GM21367 (cell line): ENCODE data around the gene ZNRF3.
A peak's percentile ranks its signal among the peaks of the same experiment; 100 is the strongest.

ENCODE experiments used
- ATAC-seq: cut with Tn5 transposase; IDR thresholded peaks from one replicate; pipeline ENCODE4 v1.9.1; 2021; ENCODE audit not compliant: unreplicated experiment

Gene ZNRF3

GRCh38 chr22:29055192-29055830 is 171.9 kb downstream of the ZNRF3 start:
- no peak for ATAC-seq

- ATAC-seq: no peak
Measured at GRCh38 chr22:29056472-29056871, 173.1 kb downstream of the ZNRF3 start.

DNA sequence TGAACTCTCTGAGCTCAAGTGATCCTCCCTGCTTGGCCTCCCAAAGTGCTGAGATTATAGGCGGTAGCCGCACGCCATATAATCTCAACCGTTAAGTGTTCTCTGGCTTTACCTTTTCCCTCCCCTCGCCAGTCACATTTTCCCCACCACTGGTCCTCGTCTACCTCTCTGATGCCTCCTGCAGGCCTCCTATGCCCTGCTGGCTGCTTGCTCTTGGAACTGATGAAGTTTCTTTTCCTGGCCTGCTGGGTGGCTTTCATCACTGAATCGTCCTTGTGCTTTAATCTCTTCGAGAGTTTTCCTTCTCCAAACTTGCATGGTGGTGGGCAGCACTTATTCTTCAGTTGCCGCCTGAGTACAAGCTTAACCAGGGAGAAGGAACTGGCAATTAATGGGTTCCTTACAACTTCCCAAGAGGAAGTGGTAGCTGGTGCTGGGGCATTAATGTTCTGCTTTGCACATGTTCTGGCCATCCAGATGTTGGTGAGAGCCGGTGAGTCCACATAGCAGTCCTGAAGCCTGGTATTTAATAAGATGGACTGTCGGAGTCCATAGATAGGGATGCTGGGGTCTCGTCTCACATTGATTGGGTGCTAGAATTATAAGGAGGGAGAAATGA is 177.0 kb downstream of the ZNRF3 start:
- no peak for ATAC-seq

DNA sequence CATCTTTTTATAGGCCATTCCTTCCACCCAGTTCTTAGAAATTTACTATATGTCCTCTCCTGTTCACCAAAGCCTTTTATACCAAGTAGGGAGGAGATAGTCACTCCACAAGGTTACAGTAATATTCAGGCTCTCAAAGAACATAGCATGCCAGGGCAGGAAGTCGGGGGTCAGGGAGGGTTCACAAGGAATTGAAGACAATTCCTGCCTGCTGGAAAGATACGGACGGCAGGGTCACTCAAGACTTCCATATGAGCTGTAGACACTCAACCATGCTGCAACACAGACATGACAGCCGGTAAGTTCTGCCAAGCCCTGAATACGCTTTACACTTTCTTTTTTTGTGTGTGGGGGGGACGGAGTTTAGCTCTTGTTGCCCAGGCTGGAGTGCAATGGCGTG is 177.6 kb downstream of the ZNRF3 start:
- no peak for ATAC-seq

DNA sequence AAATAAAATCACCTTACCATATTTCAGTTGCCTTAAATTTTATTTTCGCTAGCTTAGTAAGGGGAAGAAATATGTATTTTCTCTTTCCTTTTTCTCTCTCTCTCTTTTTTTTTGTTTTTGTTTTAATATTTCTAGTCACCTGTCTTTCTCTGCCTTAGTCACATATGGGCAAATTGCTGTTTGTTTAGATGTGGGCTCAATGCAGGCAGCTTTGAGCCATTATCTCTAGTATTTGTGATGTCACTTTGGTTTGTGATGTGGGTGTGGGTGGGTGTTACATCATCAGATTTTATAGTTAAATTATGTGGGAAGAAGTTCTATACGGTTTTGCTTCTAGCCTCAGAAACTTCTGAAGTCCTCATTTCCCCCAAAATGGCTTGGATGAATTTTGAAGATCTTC is 178.4 kb downstream of the ZNRF3 start, which contains the start of gene C22orf31:
Gene C22orf31 (minus strand): TSS at position 59 of the 400 bp plus-strand sequence. CDS start 39 bp downstream, at position 20.
- ATAC-seq: no peak

- no peak for ATAC-seq
Measured at GRCh38 chr22:29062286-29062821, 179.0 kb downstream of the ZNRF3 start.

DNA sequence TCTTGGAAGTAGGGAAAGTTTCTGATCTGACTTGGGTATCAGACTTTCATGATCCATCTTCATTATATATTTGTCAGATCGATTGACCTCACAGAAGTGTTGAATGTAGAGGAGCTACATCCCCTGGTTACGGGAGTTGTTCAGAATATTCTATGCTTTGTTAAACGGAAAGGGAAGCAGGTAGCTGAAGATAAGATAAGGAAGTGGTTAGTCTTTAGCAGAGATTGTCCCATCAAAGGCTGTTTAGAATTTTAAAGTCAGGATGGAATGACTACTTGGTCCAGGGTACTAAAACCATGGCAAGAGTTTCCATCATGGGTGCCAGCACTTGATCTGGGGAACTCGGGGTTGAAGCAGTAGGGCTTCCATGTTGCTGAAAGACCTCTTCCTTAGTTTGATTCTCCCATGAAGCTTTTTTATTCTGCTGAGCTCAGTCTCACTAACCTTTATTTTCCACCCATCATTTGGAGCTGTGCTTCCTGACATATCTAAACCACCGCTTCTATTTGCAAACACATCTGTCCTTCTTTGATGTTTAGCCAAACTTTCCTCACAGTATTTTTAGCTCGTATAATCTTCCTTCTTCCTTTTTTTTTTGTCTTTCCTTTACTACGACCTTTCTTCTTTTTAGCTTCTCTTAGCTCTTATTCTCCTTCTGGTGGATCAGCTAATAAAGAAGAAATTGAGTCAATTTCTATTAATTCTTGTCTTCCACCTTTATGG is 182.3 kb downstream of the ZNRF3 start:
- no peak for ATAC-seq

GRCh38 chr22:29069463-29069862 is 186.1 kb downstream of the ZNRF3 start:
- ATAC-seq: no peak

GRCh38 chr22:29070490-29070889 is 187.1 kb downstream of the ZNRF3 start:
- no peak for ATAC-seq

DNA sequence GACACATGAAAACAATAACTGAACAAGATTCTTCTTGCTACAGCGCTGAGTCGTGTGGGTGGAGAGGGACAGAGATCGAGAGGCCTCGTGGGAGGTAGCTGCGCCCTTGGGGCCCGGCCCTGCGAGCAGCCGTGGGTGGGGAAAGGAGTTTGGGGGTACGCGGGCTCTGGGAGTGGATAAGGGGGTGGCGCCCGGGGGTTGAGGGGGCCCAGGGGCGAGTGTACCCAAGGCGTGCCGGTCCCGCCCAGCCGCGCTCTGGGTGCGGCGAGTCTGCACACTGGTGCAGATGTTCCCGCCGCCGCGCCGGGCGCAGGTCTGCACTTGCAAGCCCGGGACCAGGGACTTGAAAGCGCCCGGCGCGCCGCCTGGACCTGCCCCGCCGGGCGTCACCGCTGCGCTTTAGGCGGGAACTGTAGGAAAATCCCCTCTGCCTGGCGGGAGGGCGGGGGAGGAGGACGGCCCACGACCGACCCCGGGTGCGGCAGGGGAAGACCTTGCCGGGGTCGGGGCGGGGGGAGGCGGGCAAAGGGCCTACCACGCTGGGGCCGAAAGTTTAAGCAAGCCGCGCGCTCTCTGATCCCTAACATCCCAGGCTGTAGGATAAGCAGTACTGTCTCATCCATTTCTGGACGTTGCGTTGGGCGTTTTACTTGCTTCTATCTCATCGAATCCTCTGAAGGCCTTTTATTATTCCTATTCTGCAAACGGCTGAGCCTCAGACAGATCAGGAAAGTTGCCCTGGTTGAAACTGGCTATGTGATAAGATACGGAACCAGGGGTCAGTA is 188.1 kb downstream of the ZNRF3 start:
- ATAC-seq: no peak

- ATAC-seq: peak; percentile 75
Measured at GRCh38 chr22:29072193-29072978, 189.0 kb downstream of the ZNRF3 start.

DNA sequence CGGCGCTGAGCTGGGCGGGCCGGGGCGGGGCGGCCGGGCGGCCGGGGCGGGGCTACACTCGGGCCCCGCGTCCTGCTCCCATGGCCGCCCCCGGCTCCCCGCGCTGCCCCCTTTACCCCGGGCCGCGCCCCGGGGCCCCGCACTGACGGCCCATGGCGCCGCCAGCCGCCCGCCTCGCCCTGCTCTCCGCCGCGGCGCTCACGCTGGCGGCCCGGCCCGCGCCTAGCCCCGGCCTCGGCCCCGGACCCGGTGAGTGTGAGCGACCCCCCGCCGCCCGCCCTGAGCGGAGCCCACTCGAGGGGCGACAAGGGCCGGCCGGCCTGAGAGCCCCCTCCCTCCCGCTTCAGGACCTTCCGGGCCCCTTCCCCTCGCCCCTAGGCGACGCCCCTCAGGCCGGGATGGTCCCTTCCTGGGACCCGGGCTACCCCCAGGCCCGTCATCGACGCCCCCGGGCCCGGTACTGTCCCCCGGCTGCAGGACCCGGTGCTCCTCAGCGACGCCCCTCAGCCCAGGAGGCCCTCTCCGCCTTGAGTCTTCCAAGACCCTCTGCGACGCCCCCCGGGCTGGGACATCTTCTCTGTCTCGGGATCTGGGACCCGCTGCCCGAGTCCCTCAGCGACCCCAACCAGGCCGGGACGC is 189.7 kb downstream of the ZNRF3 start, which contains the start of gene KREMEN1:
Gene KREMEN1 (plus strand): TSS at position 57 of the 639 bp plus-strand sequence. CDS start 96 bp downstream, at position 153.
- no peak for ATAC-seq

DNA sequence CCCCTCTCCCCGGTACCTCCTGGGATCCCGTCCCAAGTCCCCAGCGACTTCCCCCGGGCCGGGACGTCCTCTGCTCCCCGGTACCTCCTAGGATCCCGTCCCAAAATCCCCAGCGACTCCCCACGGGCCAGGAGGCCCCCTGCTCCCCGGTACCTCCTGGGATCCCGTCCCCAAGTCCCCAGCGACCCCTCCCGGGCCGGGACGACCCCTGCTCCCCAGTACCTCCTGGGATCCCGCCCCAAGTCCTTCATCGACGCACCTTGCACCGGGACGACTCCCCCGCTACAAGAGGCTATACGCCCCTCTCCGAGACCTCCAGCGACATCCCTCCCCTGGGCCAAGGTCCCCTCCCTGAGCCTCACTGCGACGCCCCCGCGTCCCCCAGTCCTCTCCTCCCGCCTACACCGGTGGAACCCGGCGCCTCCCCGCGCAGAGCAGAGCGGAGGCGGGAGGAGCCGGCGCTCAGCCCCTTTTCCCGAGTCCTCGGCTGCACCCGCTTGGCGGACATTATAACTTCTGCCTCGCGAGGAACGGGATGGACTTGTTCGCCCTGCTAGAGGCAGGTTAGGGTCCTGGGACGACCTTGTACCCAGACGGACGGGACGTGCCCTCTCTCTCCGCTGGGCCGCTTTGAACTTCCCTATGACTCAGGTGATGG is 190.4 kb downstream of the ZNRF3 start:
- no peak for ATAC-seq

GRCh38 chr22:29074276-29074772 is 191.0 kb downstream of the ZNRF3 start:
- no peak for ATAC-seq

DNA sequence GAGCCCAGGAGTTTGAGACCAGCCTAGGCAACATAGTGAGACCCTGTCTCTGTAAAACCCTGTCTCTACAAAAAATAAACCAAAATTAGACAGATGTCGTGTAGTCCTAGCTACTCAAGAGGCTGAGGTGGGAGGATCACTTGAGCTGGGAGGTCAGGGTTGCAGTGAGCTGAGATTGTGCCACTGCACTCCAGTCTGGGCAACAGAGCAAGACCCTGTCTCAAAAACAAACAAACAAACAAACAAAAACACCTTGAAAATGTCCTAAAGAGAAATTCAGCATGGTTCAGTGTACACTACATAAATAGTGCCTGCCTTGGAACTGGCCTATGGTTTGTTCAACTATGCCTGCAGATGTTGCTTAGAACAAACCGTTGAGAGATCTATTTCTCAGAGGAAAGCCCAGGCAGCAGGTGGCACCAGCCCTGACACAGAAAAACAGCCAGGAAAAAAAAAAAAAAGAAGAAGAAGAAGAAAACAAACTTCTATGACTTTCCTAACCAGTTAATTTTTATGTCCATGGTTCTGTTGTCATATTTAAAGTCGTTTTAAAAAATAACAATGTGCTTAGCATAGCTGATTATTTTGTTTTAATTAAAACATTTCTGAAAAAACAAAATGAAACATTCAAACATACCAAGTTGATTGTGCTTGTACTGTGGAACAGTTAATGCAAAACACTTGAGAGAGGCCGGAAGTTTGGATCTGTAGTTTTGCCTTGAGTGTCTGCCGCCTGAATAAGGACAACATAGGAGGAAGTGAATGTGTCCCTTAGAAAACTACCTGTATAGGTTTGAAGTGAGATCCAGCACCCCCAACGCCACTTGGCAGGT is 194.9 kb downstream of the ZNRF3 start:
- ATAC-seq: no peak

- ATAC-seq: no peak
Measured at GRCh38 chr22:29078869-29079207, 195.5 kb downstream of the ZNRF3 start.

DNA sequence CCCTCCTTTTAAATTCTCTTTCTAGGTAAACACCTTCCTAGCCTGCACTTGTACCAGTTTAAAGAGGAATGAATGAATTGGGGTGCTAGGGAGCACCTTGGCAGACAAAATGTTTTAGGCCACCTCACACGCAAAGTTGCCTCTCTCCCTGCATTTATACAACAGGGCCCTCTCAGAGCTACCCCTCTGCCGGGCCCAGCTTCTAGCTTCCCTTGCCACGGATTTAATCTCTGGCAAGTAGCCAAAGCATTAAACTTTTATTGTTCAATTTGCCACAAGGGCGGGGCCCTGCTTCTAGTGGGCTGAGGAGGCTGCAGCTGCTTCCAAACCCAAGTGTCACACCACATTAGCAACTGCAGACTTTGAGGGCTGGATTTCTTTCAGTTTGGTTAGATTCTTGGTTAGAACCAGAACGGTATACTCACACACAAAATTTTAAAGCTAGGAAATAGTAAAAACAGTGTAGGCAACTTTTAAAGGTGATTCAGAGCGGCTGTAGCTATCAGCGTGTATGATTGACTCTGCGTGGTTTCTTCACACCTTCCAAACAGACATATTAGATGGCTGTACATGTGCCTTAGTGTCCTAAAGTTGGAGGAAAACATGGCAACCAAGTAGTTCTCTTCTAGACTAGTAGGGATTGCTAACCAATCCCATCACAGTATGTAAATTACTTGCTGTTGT is 196.0 kb downstream of the ZNRF3 start:
- no peak for ATAC-seq
